K562 (cell line): ENCODE measurements around the gene IRAK3.

ENCODE experiments used
- EP300 ChIP-seq: IDR thresholded peaks from 2 replicates; pipeline ENCODE4 v1.6.1; 2012; ENCODE audit warnings: low read length, improper control_type of control experiment
- GABPB1 ChIP-seq: sonication (generic); formaldehyde crosslinking; IDR thresholded peaks from 2 replicates; pipeline ENCODE4 v1.8.0; 2022; ENCODE audit warnings: mild to moderate bottlenecking, missing genetic modification reagents
- KLF16 ChIP-seq: IDR thresholded peaks from 2 replicates; pipeline ENCODE4 v1.6.1; 2016; ENCODE audit warnings: antibody characterized with exemption
- MYBL2 ChIP-seq, 2 experiments: fragments of 450-650 bp in 1 of 2; sonication (generic) in 1 of 2; formaldehyde crosslinking in 1 of 2; IDR thresholded peaks; 2 replicates each; pipeline versions ENCODE4 v1.6.1 to v1.8.1; 2017 to 2022; ENCODE audit warnings: borderline replicate concordance in 1 of 2, inconsistent platforms in 1 of 2, low read depth in 1 of 2, mild to moderate bottlenecking in 1 of 2, missing genetic modification reagents in 1 of 2, moderate library complexity in 1 of 2
- PHTF2 ChIP-seq: fragments of 250-450 bp; sonication (Bioruptor Pico); IDR thresholded peaks from 2 replicates; pipeline ENCODE4 v1.5.0; 2021; ENCODE audit warnings: mild to moderate bottlenecking
- RAD21 ChIP-seq, 2 experiments: fragments of 250-450 bp in 1 of 2; fragments of 450-650 bp in 1 of 2; sonication (Bioruptor Pico) in 1 of 2; formaldehyde crosslinking in 1 of 2; IDR thresholded peaks in 1 of 2; conservative IDR thresholded peaks in 1 of 2; 2 replicates each; pipeline versions ENCODE4 v1.4.0 to v1.8.0; 2020 to 2022; ENCODE audit warnings: mild to moderate bottlenecking in 2 of 2, moderate library complexity in 1 of 2
- ZFX ChIP-seq: sonication (generic); formaldehyde crosslinking; IDR thresholded peaks from 2 replicates; pipeline ENCODE4 v1.8.0; 2022; ENCODE audit warnings: mild to moderate bottlenecking, missing genetic modification reagents, moderate library complexity
- ZNF224 ChIP-seq: sonication (generic); formaldehyde crosslinking; IDR thresholded peaks from 2 replicates; pipeline ENCODE4 v1.8.0; 2022; ENCODE audit warnings: mild to moderate bottlenecking, missing genetic modification reagents
- TF ChIP-seq, protein P1 (sequence below), 3 experiments: IDR thresholded peaks in 2 of 3; conservative IDR thresholded peaks in 1 of 3; 2 replicates each; pipeline ENCODE4 v1.5.1; 2011 to 2012; ENCODE audit warnings: low read length in 3 of 3, mild to moderate bottlenecking in 3 of 3, control low read depth in 2 of 3, improper control_type of control experiment in 1 of 3, inconsistent platforms in 1 of 3, low read depth in 1 of 3, mixed read lengths in 1 of 3, moderate library complexity in 1 of 3; ENCODE audit not compliant: insufficient read depth in 2 of 3

DNA sequence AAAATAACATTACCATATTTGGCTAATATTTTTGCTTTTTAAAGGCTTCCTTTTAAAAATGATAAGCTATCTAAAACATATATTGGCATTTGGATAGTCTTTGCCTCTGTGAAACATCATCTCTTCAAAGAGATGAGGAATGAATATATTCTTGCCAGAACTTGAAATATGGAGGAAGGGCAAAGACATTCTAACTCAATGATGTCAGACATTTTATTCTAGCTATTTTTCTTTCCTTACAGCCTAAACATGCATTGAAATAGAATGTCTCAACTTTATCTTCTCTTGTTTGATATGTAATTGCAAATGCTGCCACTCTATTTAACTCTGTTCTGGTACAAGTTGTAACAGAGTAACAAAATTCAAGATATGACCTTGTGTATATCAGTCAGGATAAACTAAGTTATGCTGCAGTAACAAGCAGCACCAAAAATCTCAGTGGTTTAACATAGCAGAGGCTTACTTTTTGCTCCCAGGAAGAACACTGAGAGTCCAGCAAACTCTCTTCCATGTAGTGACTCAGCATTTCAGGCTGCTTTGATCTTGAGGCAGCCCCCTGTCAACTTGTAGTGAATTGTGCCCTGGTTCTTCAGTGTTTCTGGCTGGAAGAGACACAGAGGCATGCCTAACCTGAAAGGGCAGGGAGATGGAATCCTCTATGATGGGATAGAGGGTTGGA lies 11.0 kb downstream of the IRAK3 start:
- no peak for TF ChIP-seq PHTF2 (CRISPR knock-in tag)
- no peak for TF ChIP-seq MYBL2 (IDR thresholded peaks at IDR 0.05; ENCODE audit: low read depth)
- TF ChIP-seq MYBL2 (CRISPR knock-in tag; IDR thresholded peaks at IDR 0.05; ENCODE audit: borderline replicate concordance) = no peak
- TF ChIP-seq, protein P1, sequence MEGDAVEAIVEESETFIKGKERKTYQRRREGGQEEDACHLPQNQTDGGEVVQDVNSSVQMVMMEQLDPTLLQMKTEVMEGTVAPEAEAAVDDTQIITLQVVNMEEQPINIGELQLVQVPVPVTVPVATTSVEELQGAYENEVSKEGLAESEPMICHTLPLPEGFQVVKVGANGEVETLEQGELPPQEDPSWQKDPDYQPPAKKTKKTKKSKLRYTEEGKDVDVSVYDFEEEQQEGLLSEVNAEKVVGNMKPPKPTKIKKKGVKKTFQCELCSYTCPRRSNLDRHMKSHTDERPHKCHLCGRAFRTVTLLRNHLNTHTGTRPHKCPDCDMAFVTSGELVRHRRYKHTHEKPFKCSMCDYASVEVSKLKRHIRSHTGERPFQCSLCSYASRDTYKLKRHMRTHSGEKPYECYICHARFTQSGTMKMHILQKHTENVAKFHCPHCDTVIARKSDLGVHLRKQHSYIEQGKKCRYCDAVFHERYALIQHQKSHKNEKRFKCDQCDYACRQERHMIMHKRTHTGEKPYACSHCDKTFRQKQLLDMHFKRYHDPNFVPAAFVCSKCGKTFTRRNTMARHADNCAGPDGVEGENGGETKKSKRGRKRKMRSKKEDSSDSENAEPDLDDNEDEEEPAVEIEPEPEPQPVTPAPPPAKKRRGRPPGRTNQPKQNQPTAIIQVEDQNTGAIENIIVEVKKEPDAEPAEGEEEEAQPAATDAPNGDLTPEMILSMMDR (IDR thresholded peaks at IDR 0.05 in 2 of 3, conservative IDR thresholded peaks at IDR 0.05 in 1 of 3; ENCODE audit: insufficient read depth in 2 of 3, low read depth in 1 of 3, low read length in 3 of 3) = no peak
- no peak for TF ChIP-seq RAD21 (CRISPR knock-in tag; conservative IDR thresholded peaks at IDR 0.05 in 1 of 2, IDR thresholded peaks at IDR 0.05 in 1 of 2)
- no peak for TF ChIP-seq GABPB1 (CRISPR knock-in tag)
- TF ChIP-seq ZNF224 (CRISPR knock-in tag) = no peak
- TF ChIP-seq EP300 = no peak
- no peak for TF ChIP-seq ZFX
- no peak for TF ChIP-seq KLF16
